Subcutaneous abdominal adipose tissue (tissue), 5 donors: ENCODE results near the gene PTPN14.
"Not testable (repeated sequence)": the region's sequence is repeated elsewhere in the genome, so short reads cannot be mapped to it uniquely, and the experiment has no call there.

Source experiments
- H3K27ac ChIP-seq: one replicate; pipeline ENCODE4 v1.7.0; 2013; ENCODE audit warnings: low read depth, mild to moderate bottlenecking, inconsistent platforms, low read length, moderate library complexity
- H3K27me3 ChIP-seq, 5 donors: one replicate each; pipeline ENCODE4 v1.7.0; 2013; ENCODE audit warnings: low read length in 5 of 5, inconsistent platforms in 1 of 5; ENCODE audit not compliant: control insufficient read depth in 5 of 5, insufficient read depth in 4 of 5
- H3K36me3 ChIP-seq, 5 donors: one replicate each; pipeline ENCODE4 v1.7.0; 2013; ENCODE audit warnings: low read length in 5 of 5; ENCODE audit not compliant: control insufficient read depth in 5 of 5, insufficient read depth in 5 of 5
- H3K4me1 ChIP-seq, 5 donors: one replicate each; pipeline ENCODE4 v1.7.0; 2013; ENCODE audit warnings: low read length in 5 of 5, mild to moderate bottlenecking in 3 of 5, moderate library complexity in 1 of 5; ENCODE audit not compliant: control insufficient read depth in 5 of 5, insufficient read depth in 5 of 5
- H3K4me3 ChIP-seq, 5 donors: one replicate each; pipeline ENCODE4 v1.7.0; 2013; ENCODE audit warnings: low read length in 5 of 5, low read depth in 1 of 5
- H3K9ac ChIP-seq, 5 donors: one replicate each; pipeline ENCODE4 v1.7.0; 2013; ENCODE audit warnings: low read length in 5 of 5, mild to moderate bottlenecking in 4 of 5, moderate library complexity in 3 of 5
- H3K9me3 ChIP-seq, 5 donors: one replicate each; pipeline ENCODE4 v1.7.0; 2013; ENCODE audit warnings: low read length in 5 of 5; ENCODE audit not compliant: control insufficient read depth in 5 of 5
- donor health status: healthy.
- donor health status: healthy.
- donor health status: healthy.
- donor health status: healthy.
- donor health status: healthy.

Gene PTPN14

GRCh38 chr1:214583113-214583512 lies 31.7 kb upstream of the PTPN14 start:
- no peaks in the 10 kb centered on the region for H3K27me3 ChIP-seq
- no peaks in the 10 kb centered on the region for H3K36me3 ChIP-seq
- no peak overlapping the region for H3K4me3 ChIP-seq
- H3K9ac ChIP-seq, result no peak overlapping the region
- H3K9me3 ChIP-seq, result no peaks in the 10 kb centered on the region
- no peak overlapping the region for H3K27ac ChIP-seq
- H3K4me1 ChIP-seq, result no peaks in the 10 kb centered on the region

- Histone ChIP-seq H3K36me3 (no peaks in the 10 kb centered on the region), H3K4me3 (no peak overlapping the region), H3K9me3 (no peaks in the 10 kb centered on the region), H3K27me3 (no peaks in the 10 kb centered on the region), H3K9ac (no peak overlapping the region), H3K27ac (no peak overlapping the region), H3K4me1 (no peaks in the 10 kb centered on the region)
These were observed 31.0 kb upstream of the PTPN14 start for GRCh38 chr1:214582289-214582891.

GRCh38 chr1:214581785-214582184 lies 30.4 kb upstream of the PTPN14 start:
- no peak overlapping the region for H3K27ac ChIP-seq
- H3K4me1 ChIP-seq, result no peaks in the 10 kb centered on the region
- H3K9ac ChIP-seq, result no peak overlapping the region
- no peaks in the 10 kb centered on the region for H3K27me3 ChIP-seq
- H3K36me3 ChIP-seq, result no peaks in the 10 kb centered on the region
- no peak overlapping the region for H3K4me3 ChIP-seq
- H3K9me3 ChIP-seq, result peaks cover 0 to 6% (median 4%) of the 10 kb centered on the region in 5 donors

- Histone ChIP-seq H3K4me1 (peaks cover 0 to 2% (median 0%) of the 10 kb centered on the region in 5 donors), H3K9me3 (peaks cover 3 to 16% (median 15%) of the 10 kb centered on the region in 5 donors), H3K36me3 (no peaks in the 10 kb centered on the region), H3K27me3 (no peaks in the 10 kb centered on the region), H3K9ac (no peak overlapping the region), H3K27ac (no peak overlapping the region), H3K4me3 (no peak overlapping the region)
These were observed 27.8 kb upstream of the PTPN14 start for GRCh38 chr1:214579183-214579582.

GRCh38 chr1:214576120-214576519 lies 24.7 kb upstream of the PTPN14 start:
- not testable (repeated sequence) for H3K27me3 ChIP-seq, H3K4me1 ChIP-seq, H3K27ac ChIP-seq, H3K9ac ChIP-seq, H3K36me3 ChIP-seq
- Histone ChIP-seq H3K4me3 (peak overlapping the region in 1 of 5 donors; percentile 7), H3K9me3 (peaks cover 3 to 16% (median 15%) of the 10 kb centered on the region in 5 donors)

GRCh38 chr1:214574598-214575411 lies 23.4 kb upstream of the PTPN14 start:
- H3K9me3 ChIP-seq, result peaks cover 3 to 16% (median 15%) of the 10 kb centered on the region in 5 donors
- no peak overlapping the region for H3K9ac ChIP-seq
- H3K36me3 ChIP-seq, result no peaks in the 10 kb centered on the region
- no peaks in the 10 kb centered on the region for H3K27me3 ChIP-seq
- peaks cover 0 to 8% (median 0%) of the 10 kb centered on the region in 5 donors for H3K4me1 ChIP-seq
- no peak overlapping the region for H3K27ac ChIP-seq
- no peak overlapping the region for H3K4me3 ChIP-seq

GRCh38 chr1:214573386-214574318 lies 22.2 kb upstream of the PTPN14 start:
- Histone ChIP-seq H3K9me3 (peaks cover 3 to 16% (median 15%) of the 10 kb centered on the region in 5 donors), H3K4me3 (no peak overlapping the region), H3K4me1 (peaks cover 0 to 8% (median 0%) of the 10 kb centered on the region in 5 donors), H3K27ac (no peak overlapping the region), H3K9ac (no peak overlapping the region), H3K27me3 (no peaks in the 10 kb centered on the region), H3K36me3 (no peaks in the 10 kb centered on the region)

- H3K36me3 ChIP-seq, result no peaks in the 10 kb centered on the region
- no peak overlapping the region for H3K9ac ChIP-seq
- no peak overlapping the region for H3K27ac ChIP-seq
- peaks cover 0 to 17% (median 0%) of the 10 kb centered on the region in 5 donors for H3K4me1 ChIP-seq
- H3K4me3 ChIP-seq, result no peak overlapping the region
- H3K9me3 ChIP-seq, result peaks cover 3 to 7% (median 6%) of the 10 kb centered on the region in 5 donors
- H3K27me3 ChIP-seq, result no peaks in the 10 kb centered on the region
These were observed 19.9 kb upstream of the PTPN14 start for GRCh38 chr1:214571281-214571680.

- Histone ChIP-seq H3K4me3 (no peak overlapping the region), H3K27me3 (no peaks in the 10 kb centered on the region), H3K9ac (no peak overlapping the region), H3K4me1 (peaks cover 0 to 17% (median 0%) of the 10 kb centered on the region in 5 donors), H3K36me3 (no peaks in the 10 kb centered on the region), H3K27ac (no peak overlapping the region), H3K9me3 (no peaks in the 10 kb centered on the region)
These were observed 19.0 kb upstream of the PTPN14 start for GRCh38 chr1:214570442-214570841.
